Adipocyte (in vitro differentiated cells): ENCODE data around the gene CHEK2.
A peak's percentile ranks its signal among the peaks of the same experiment; 100 is the strongest.
"Not testable (repeated sequence)": the region's sequence is repeated elsewhere in the genome, so short reads cannot be mapped to it uniquely, and the experiment has no call there.

Experiments
- DNase-seq: peaks from one replicate; pipeline ENCODE4 v3.0.0-alpha.2; 2015; ENCODE audit warnings: low read depth
- H3K27me3 ChIP-seq: replicated peaks from 2 replicates; pipeline ENCODE4 v1.7.0; 2013; ENCODE audit warnings: mild to moderate bottlenecking, low read length, moderate library complexity; ENCODE audit not compliant: control insufficient read depth, insufficient read depth
- H3K36me3 ChIP-seq: 2 replicates; pipeline ENCODE4 v1.7.0; 2013; ENCODE audit warnings: low read length, mild to moderate bottlenecking, moderate library complexity; ENCODE audit not compliant: control insufficient read depth, insufficient read depth, severe bottlenecking
- H3K4me1 ChIP-seq: 2 replicates; pipeline ENCODE4 v1.7.0; 2013; ENCODE audit warnings: mild to moderate bottlenecking, low read length, moderate library complexity; ENCODE audit not compliant: control insufficient read depth, insufficient read depth
- H3K4me3 ChIP-seq: 2 replicates; pipeline ENCODE4 v1.7.0; 2013; ENCODE audit warnings: mild to moderate bottlenecking, low read length, moderate library complexity
- H3K9ac ChIP-seq: 2 replicates; pipeline ENCODE4 v1.7.0; 2013; ENCODE audit warnings: mild to moderate bottlenecking, low read length, moderate library complexity
- H3K9me3 ChIP-seq: 2 replicates; pipeline ENCODE4 v1.7.0; 2013; ENCODE audit warnings: mild to moderate bottlenecking, low read length, moderate library complexity; ENCODE audit not compliant: control insufficient read depth

The CHEK2 gene

DNA sequence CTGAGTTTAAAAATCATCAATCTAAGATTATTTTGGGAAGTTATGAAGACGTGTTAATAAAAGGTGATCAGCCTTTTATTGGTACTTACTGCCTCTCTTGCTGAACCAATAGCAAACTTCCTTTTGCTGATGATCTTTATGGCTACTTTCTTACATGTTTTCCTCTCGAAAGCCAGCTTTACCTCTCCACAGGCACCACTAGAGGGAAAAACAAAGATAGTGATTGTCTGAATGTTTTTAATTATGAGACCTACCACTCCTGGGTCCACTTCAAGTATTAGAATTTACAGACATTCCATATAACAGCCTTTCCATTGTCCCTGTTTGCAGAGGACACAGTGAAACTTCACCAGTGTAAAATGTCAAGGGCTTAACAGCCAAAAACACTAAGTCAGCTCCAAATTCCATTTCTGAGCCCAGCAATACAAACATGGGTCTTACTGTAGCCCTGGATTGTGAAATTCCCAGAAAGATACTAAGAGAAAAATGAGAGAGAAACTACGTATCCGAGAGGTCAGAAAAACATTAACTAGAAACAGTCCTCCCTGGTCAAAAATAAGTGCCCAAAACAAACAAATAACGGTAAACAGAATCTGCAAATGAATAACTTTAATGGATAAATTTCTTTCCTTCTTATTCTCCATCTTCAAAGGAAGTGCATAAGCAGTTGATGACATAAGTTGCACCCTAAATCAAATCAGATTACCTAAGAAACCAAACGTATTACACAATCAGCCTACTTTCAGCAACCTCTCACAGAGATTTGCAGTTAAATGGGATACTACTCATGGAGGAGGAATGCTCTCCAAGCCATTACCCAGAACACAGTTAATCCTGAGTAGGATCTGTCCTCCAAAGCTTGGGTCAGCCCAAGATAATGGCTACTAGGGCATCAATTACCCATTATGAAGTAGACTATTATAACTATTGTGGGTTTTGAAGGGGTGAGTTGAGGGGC, 29.5 kb downstream of the CHEK2 start:
- H3K9ac ChIP-seq, result peak overlapping the region; percentile 78
- peak overlapping the region; percentile 74 for H3K4me3 ChIP-seq
- peaks cover 34% of the 10 kb centered on the region for H3K4me1 ChIP-seq
- no peaks in the 10 kb centered on the region for H3K36me3 ChIP-seq
- DNase-seq, result peak; percentile 97
- no peaks in the 10 kb centered on the region for H3K9me3 ChIP-seq
- H3K27me3 ChIP-seq, result no peaks in the 10 kb centered on the region

GRCh38 chr22:28711341-28711740, 30.3 kb downstream of the CHEK2 start:
- Histone ChIP-seq H3K36me3 (no peaks in the 10 kb centered on the region), H3K4me1 (peaks cover 34% of the 10 kb centered on the region), H3K9me3 (no peaks in the 10 kb centered on the region), H3K27me3 (no peaks in the 10 kb centered on the region), H3K9ac (peak overlapping the region; percentile 78), H3K4me3 (peak overlapping the region; percentile 74)
- DNase-seq, result peak; percentile 66

DNA sequence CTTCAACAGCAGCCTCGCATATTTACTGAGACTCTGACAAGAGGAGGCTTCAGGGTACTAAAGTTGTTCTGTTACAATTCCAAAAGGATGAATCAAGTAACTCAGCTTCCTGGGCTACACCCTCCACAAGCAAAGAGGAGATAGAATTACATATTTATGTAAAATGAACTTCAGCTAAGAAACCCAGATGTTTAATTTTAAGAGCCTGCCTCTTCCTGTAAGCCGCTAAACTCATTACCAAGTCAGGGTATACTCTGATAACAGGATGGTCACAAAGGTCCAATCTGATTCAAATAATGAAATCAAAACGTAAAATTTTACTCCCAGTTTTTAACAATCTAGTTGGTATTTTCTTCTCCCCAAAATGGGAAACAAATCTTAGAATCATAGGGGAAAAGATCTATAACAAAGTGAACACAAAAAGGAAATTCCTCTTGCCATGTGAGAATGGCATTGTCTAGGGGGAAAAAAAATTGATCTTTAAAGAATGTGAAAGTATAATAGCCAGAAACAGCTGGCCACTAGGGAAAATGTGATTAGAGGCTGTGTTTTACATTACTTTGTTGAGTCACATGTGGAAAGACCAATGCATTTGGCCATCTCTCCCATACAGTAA, 30.9 kb downstream of the CHEK2 start:
- no peaks in the 10 kb centered on the region for H3K9me3 ChIP-seq
- DNase-seq, result peak; percentile 91
- H3K36me3 ChIP-seq, result no peaks in the 10 kb centered on the region
- peak overlapping the region; percentile 74 for H3K4me3 ChIP-seq
- H3K9ac ChIP-seq, result peak overlapping the region; percentile 78
- H3K4me1 ChIP-seq, result peaks cover 34% of the 10 kb centered on the region
- H3K27me3 ChIP-seq, result no peaks in the 10 kb centered on the region

GRCh38 chr22:28710107-28710506, 31.5 kb downstream of the CHEK2 start:
- Histone ChIP-seq H3K4me1 (peaks cover 34% of the 10 kb centered on the region), H3K36me3 (no peaks in the 10 kb centered on the region), H3K4me3 (peak overlapping the region; percentile 74), H3K9ac (peak overlapping the region; percentile 78), H3K27me3 (no peaks in the 10 kb centered on the region), H3K9me3 (no peaks in the 10 kb centered on the region)
- peak; percentile 20 for DNase-seq

GRCh38 chr22:28706845-28707244, 34.8 kb downstream of the CHEK2 start:
- H3K9ac ChIP-seq, result no peak overlapping the region
- H3K4me1 ChIP-seq, result peaks cover 39% of the 10 kb centered on the region
- DNase-seq, result no peak
- no peaks in the 10 kb centered on the region for H3K27me3 ChIP-seq
- no peaks in the 10 kb centered on the region for H3K9me3 ChIP-seq
- H3K4me3 ChIP-seq, result no peak overlapping the region
- no peaks in the 10 kb centered on the region for H3K36me3 ChIP-seq

DNA sequence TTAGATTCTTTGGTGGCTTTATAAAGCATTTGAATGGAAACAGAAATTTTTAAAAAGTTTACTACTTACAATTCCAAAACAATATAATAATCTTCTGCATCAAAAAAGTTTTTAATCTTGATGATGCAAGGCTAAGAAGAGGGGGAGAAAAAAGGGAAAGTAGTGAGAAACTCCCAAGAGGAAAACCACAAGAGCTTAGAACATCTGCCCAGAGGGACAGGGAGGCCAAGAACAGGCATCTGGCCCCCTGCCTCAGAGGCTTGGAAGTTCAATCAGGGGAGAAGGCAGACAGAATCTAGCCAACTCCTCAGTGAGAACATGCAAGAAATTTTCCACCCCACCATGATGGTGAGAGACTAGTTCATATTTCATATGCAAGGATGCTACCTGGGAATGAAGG, 38.2 kb downstream of the CHEK2 start:
- DNase-seq, result peak; percentile 9
- Histone ChIP-seq H3K4me3 (peak overlapping the region; percentile 30), H3K36me3 (no peaks in the 10 kb centered on the region)

GRCh38 chr22:28702891-28703290, 38.7 kb downstream of the CHEK2 start:
- H3K9ac ChIP-seq, result no peak overlapping the region
- DNase-seq, result no peak
- H3K9me3 ChIP-seq, result no peaks in the 10 kb centered on the region
- no peaks in the 10 kb centered on the region for H3K36me3 ChIP-seq
- peaks cover 15% of the 10 kb centered on the region for H3K4me1 ChIP-seq
- no peak overlapping the region for H3K4me3 ChIP-seq
- no peaks in the 10 kb centered on the region for H3K27me3 ChIP-seq

More for the DNA sequence above, 38.2 kb downstream of the CHEK2 start:
- H3K9me3 ChIP-seq, result no peaks in the 10 kb centered on the region
- H3K4me1 ChIP-seq, result peaks cover 15% of the 10 kb centered on the region
- H3K27me3 ChIP-seq, result no peaks in the 10 kb centered on the region
- H3K9ac ChIP-seq, result no peak overlapping the region

DNA sequence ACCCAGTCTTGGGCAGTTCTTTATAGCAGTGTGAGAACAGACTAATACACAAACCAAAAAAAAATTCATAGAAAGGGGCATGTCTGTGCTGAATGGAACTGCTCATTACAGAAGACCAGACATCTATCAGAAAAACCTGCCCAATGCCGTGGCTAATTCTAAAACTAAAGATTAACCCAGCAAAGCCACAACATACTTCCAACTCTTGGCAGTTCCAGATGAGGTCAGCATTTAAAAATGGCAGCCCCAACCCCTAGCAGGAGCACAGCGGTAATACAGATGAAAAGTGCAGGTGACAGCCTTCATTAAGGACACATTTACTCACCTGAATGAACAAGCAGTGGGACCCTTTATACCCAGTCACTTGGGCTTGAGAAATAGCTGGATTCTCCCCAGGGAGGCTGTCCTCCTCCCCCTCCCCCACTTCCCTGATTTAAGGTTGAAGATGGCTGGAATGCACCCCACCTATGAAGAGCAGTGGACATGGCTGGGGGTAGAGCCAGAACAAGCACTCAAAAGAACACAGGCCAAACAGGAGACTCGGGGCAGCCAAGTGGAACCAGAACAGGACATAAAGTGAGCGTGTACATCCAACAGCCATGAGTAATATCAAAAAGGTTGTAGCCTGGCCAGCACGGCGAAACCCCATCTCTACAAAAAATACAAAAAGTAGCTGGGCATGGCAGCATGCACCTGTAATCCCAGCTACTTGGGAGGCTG, 48.4 kb downstream of the CHEK2 start:
- not testable (repeated sequence) for H3K4me3 ChIP-seq, H3K9ac ChIP-seq, H3K27me3 ChIP-seq, H3K4me1 ChIP-seq, H3K36me3 ChIP-seq, DNase-seq, H3K9me3 ChIP-seq

GRCh38 chr22:28689796-28690195, 51.8 kb downstream of the CHEK2 start:
- not testable (repeated sequence) for H3K9me3 ChIP-seq, H3K27me3 ChIP-seq, DNase-seq, H3K4me1 ChIP-seq, H3K36me3 ChIP-seq, H3K9ac ChIP-seq, H3K4me3 ChIP-seq

DNA sequence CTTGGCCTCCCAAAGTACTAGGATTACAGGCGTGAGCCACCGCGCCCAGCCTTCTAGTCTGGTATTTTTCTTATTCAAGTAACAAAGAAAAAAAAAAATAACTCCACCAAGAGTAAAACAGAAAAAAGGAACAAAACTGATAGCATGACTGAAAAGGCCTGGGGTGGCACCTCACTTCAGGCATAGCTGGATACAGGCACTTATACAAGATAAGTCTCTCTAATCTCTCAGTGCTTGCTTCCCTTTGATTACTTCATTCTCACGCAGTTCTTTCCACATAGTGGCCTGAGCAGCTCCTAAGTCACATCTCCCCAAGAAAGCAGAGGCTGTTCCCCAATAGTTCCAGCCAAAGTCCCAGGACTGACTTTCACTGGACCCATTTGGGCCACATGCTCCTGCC, 58.7 kb downstream of the CHEK2 start:
- H3K4me3 ChIP-seq, H3K9ac ChIP-seq, H3K9me3 ChIP-seq, H3K27me3 ChIP-seq, DNase-seq, H3K36me3 ChIP-seq, H3K4me1 ChIP-seq: not testable (repeated sequence)

GRCh38 chr22:28680813-28681490, 60.7 kb downstream of the CHEK2 start:
- not testable (repeated sequence) for H3K27me3 ChIP-seq, H3K36me3 ChIP-seq, H3K4me1 ChIP-seq, H3K4me3 ChIP-seq, H3K9ac ChIP-seq, DNase-seq, H3K9me3 ChIP-seq
